Measurements from ENCODE around the gene CA5A. TPM values are rescaled to one million over a fixed set of nuclear protein-coding genes. Genes with fewer than 3 reads are reported as not detected.
A peak's percentile ranks its signal among the peaks of the same experiment; 100 is the strongest.
"Not testable (repeated sequence)": the region's sequence is repeated elsewhere in the genome, so short reads cannot be mapped to it uniquely, and the experiment has no call there.

Gene CA5A
- total and polyA plus RNA-seq, 9 of the 15 experiments (the other 6 are each of a cell fraction or from before 2014, with no cell fraction given) = not detected

DNA sequence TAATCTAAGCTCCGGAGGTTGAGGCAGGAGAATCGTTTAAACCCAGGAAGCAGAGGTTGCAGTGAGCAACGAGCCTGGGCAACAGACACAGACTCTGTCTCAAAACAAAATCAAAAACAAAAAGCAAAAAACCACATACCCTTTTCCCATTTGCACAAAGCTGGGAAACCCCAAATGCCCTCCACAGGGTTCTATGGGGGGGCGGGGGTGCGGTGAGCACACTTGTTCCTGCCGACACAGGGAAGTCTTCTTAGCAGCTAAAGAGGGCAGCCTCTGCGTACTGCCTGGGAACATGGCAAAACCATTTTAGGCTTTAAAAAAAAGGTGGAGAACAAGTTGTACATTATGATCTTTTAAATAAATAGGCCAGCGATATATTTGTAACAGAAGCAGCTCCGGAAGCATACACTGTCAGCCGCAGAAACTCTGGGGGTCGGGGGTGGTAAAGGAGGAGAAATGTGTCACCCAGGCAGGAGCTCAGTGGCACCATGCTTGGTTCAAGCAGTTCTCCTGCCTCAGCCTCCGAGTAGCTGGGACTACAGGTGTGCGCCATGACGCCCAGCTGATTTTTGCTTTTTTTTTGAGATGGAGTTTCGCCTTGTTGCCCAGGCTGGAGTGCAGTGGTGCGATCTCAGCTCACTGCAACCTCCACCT lies 70.3 kb downstream of the CA5A start:
- FAIRE-seq; H3K9me3 ChIP-seq (replicated peaks; ENCODE audit: control insufficient read depth, insufficient read depth, low read depth, low read length); H3K27ac ChIP-seq (ENCODE audit: extremely low read depth, low read depth, low read length); in situ Hi-C loops (cut with MboI); ATAC-seq; intact Hi-C loops (cut with micrococcal nuclease); H3K9me1 ChIP-seq (ENCODE audit: control insufficient read depth, insufficient read depth, low read length); DNase-seq (ENCODE audit: extremely low read depth in 1 of 4, low spot score in 3 of 4); H3K27me3 ChIP-seq (ENCODE audit: control insufficient read depth in 2 of 2, insufficient read depth in 2 of 2, low read length in 2 of 2); H2AFZ ChIP-seq (ENCODE audit: low read depth, low read length); BruUV-seq (replicated peaks); CTCF ChIA-PET (ENCODE audit: low intra/inter-chr PET ratio): not testable (repeated sequence)
- H3K9ac ChIP-seq (ENCODE audit: insufficient read depth in 1 of 2, low read depth in 2 of 2, low read length in 2 of 2) = peak overlapping the region in 1 of 2 experiments; percentile 69; a peak in 2 of 4 replicates
- 45% methylated on average over 16 of the region's 16 CpGs for WGBS (ENCODE audit: insufficient coverage, low coverage, missing lambda C conversion rate)
- peak overlapping the region; percentile 67 for H3K4me2 ChIP-seq (ENCODE audit: insufficient read depth, low read length)
- POLR2A ChIA-PET = interaction anchor here (0.7 to 6.8 kb wide), 3 partner anchors 11 to 40 kb away, joined by 3 to 70 read pairs (median 4); no protein-coding TSS in a partner anchor
- peaks cover 44% of the 10 kb centered on the region; the same call in 2 of the 3 replicates for H3K36me3 ChIP-seq (ENCODE audit: control insufficient read depth, insufficient read depth, low read length)
- peak overlapping the region; percentile 74 for H3K4me3 ChIP-seq
- H4K20me1 ChIP-seq (replicated peaks; ENCODE audit: control insufficient read depth, insufficient read depth, low read length) = peaks cover 49% of the 10 kb centered on the region
- TF ChIP-seq, protein P1, sequence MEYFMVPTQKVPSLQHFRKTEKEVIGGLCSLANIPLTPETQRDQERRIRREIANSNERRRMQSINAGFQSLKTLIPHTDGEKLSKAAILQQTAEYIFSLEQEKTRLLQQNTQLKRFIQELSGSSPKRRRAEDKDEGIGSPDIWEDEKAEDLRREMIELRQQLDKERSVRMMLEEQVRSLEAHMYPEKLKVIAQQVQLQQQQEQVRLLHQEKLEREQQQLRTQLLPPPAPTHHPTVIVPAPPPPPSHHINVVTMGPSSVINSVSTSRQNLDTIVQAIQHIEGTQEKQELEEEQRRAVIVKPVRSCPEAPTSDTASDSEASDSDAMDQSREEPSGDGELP (CRISPR knock-in tag; IDR thresholded peaks at IDR 0.05; ENCODE audit: borderline replicate concordance) = 0 out of 2 replicates have a peak, but pooled peaks have one; percentile 20
- peak; percentile 9 for TF ChIP-seq RBFOX2 (IDR thresholded peaks at IDR 0.05; ENCODE audit: low read depth, low read length)
- peaks cover 36 to 52% of the 10 kb centered on the region in 2 experiments for H3K4me1 ChIP-seq (replicated peaks in 1 of 2; ENCODE audit: control insufficient read depth in 2 of 2, insufficient read depth in 2 of 2, low read length in 2 of 2)
- H3K79me2 ChIP-seq (ENCODE audit: control insufficient read depth, insufficient read depth, low read length) = peaks cover 78% of the 10 kb centered on the region

Measured in K562 (cell line).